Tibial artery (tissue), 4 donors: ENCODE data around the gene ARHGAP25.

ENCODE experiments used
- DNase-seq, 2 donors: peaks; one replicate each; pipeline ENCODE4 v3.0.0-alpha.2; 2019
- H3K27ac ChIP-seq, 2 donors: fragments of 200-600 bp; sonication (generic) in 1 of 2; 1 replicate in 1 of 2; 2 replicates in 1 of 2; pipeline ENCODE4 v1.5.1; 2018 to 2019; ENCODE audit warnings: mild to moderate bottlenecking in 1 of 2
- H3K27me3 ChIP-seq, 2 donors: fragments of 200-600 bp; sonication (generic) in 1 of 2; one replicate each; pipeline versions ENCODE4 v1.5.1 to v1.6.0; 2016 to 2019
- H3K36me3 ChIP-seq, 3 donors: fragments of 200-600 bp; sonication (generic) in 2 of 3; one replicate each; pipeline ENCODE4 v1.5.1; 2016 to 2019; ENCODE audit warnings: mild to moderate bottlenecking in 2 of 3
- H3K4me1 ChIP-seq, 4 donors: fragments of 200-600 bp; sonication (generic) in 2 of 4; 1 replicate in 3 of 4; 2 replicates in 1 of 4; pipeline ENCODE4 v1.5.1; 2016 to 2019
- H3K4me3 ChIP-seq, 2 donors: fragments of 200-600 bp; sonication (generic) in 1 of 2; 1 replicate in 1 of 2; 2 replicates in 1 of 2; pipeline ENCODE4 v1.5.1; 2018 to 2019; ENCODE audit warnings: mild to moderate bottlenecking in 2 of 2
- H3K9me3 ChIP-seq, 3 donors: fragments of 200-600 bp; sonication (generic) in 1 of 3; one replicate each; pipeline ENCODE4 v1.5.1; 2016 to 2019
- intact Hi-C: fragments of 100-400 bp; cut with DNase I; formaldehyde crosslinking; loops from one replicate; pipeline ENCODE4 v1.15.0; 2023; ENCODE audit warnings: low total_unique reads
- TF ChIP-seq, protein P1 (sequence below), 2 experiments: fragments of 200-600 bp in 1 of 2; fragments of 450-650 bp in 1 of 2; IDR thresholded peaks; one replicate each; pipeline ENCODE4 v1.5.1; 2017 to 2019; ENCODE audit warnings: antibody characterized with exemption in 2 of 2, mild to moderate bottlenecking in 1 of 2, moderate library complexity in 1 of 2

ARHGAP25 gene

DNA sequence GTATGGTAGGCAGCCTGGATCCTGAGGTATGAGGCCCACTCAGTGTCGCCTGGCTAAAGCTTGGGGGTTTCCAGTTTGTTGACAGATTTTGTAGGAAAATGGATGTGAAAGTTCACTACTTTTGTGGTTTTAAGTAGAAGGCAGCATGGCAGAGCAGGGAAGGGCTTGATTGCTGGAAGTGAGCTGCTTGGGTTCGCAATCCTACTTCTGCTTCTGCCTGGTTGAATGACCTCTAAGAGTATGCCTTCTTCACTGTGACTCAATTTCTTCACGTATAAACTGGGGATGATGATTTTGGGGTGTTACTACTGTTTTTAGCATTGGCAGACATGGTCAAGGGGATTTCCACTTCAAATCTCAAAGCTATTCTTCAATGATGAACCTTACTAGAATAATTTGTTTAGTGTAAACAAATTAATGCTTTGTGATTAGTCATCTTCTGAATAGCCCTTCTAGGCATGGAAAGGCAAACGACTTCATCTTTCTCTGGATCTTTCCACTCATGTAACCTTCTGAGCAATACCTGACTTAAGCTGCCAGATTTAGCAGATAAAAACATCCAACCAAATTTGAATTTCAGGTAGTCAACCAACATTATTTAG is 123.3 kb downstream of the ARHGAP25 start:
- H3K27ac ChIP-seq = no peak overlapping the region
- peaks cover 0 to 11% of the 10 kb centered on the region in 2 donors for H3K27me3 ChIP-seq
- DNase-seq = no peak
- no peak overlapping the region for H3K4me3 ChIP-seq
- TF ChIP-seq, protein P1, sequence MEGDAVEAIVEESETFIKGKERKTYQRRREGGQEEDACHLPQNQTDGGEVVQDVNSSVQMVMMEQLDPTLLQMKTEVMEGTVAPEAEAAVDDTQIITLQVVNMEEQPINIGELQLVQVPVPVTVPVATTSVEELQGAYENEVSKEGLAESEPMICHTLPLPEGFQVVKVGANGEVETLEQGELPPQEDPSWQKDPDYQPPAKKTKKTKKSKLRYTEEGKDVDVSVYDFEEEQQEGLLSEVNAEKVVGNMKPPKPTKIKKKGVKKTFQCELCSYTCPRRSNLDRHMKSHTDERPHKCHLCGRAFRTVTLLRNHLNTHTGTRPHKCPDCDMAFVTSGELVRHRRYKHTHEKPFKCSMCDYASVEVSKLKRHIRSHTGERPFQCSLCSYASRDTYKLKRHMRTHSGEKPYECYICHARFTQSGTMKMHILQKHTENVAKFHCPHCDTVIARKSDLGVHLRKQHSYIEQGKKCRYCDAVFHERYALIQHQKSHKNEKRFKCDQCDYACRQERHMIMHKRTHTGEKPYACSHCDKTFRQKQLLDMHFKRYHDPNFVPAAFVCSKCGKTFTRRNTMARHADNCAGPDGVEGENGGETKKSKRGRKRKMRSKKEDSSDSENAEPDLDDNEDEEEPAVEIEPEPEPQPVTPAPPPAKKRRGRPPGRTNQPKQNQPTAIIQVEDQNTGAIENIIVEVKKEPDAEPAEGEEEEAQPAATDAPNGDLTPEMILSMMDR (IDR thresholded peaks at IDR 0.05) = no peak
- no peaks in the 10 kb centered on the region for H3K4me1 ChIP-seq
- H3K36me3 ChIP-seq = no peaks in the 10 kb centered on the region
- H3K9me3 ChIP-seq = no peaks in the 10 kb centered on the region
- intact Hi-C loops = no loop called here

DNA sequence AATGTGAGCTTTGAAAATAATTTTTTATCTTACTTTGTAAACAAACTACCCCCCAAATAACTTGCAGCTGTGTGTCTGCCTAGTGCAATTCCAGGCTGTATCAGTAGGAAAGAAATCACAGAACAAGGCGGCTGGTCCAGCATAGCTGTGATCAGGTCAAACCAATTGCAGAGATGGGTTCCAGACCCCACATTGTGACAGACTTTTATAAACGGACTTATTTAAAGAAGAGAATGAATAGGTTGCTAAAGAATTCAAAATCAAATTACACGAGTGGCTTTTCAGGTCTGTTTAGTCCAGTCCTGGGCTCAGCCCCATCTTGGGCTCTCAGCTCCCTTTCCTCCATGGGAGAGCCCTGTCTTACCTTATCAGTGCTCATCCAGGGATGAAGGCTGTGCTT is 125.5 kb downstream of the ARHGAP25 start:
- H3K36me3 ChIP-seq = no peaks in the 10 kb centered on the region
- DNase-seq = no peak
- intact Hi-C loops = no loop called here
- peaks cover 0 to 11% of the 10 kb centered on the region in 2 donors for H3K27me3 ChIP-seq
- TF ChIP-seq, protein P1 (IDR thresholded peaks at IDR 0.05) = no peak
- no peak overlapping the region for H3K27ac ChIP-seq
- H3K4me3 ChIP-seq = no peak overlapping the region
- H3K9me3 ChIP-seq = no peaks in the 10 kb centered on the region
- no peaks in the 10 kb centered on the region for H3K4me1 ChIP-seq

DNA sequence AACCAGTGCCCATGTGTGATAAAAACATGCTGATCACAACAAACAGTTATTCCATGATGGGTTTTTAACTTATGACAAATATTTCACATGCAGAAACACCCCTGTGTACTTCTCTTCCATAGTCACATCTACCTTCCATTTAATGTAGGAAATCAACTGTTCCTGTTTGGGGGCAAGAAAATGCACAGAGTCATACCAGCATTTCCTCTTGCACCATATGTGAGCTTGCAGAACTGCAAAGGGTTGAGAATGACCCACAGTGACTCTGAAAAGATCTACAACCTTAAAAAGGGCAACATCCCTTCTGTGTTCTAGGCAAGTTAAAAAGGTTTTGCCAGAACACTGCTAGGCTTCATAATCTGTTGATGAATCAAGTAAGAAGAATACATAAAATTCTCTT is 126.7 kb downstream of the ARHGAP25 start:
- H3K27me3 ChIP-seq = peaks cover 0 to 11% of the 10 kb centered on the region in 2 donors
- H3K9me3 ChIP-seq = no peaks in the 10 kb centered on the region
- no peak overlapping the region for H3K27ac ChIP-seq
- H3K36me3 ChIP-seq = no peaks in the 10 kb centered on the region
- TF ChIP-seq, protein P1 (IDR thresholded peaks at IDR 0.05) = no peak
- intact Hi-C loops = no loop called here
- DNase-seq = no peak
- no peaks in the 10 kb centered on the region for H3K4me1 ChIP-seq
- H3K4me3 ChIP-seq = no peak overlapping the region

DNA sequence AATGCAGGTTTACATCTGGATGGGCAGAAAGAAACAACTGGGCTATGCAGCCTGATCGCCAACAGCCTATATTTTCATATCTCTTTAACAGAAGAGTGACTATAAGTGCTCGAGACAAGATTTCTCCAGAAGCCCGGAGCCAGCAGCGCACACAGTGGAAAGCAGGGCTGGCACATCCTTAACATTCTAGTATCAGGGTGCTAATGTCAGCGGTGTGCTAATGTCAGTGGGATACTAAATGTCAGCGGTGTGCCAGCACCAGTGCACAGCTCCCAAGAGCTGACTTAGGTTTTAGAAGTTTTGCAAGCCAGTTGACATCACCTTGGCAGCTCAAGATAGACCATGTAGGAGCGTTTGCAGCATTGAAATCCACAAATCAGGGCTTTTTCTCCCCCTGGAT is 128.3 kb downstream of the ARHGAP25 start:
- Histone ChIP-seq H3K27ac (no peak overlapping the region), H3K27me3 (peaks cover 0 to 4% of the 10 kb centered on the region in 2 donors), H3K9me3 (no peaks in the 10 kb centered on the region), H3K4me3 (no peak overlapping the region), H3K36me3 (no peaks in the 10 kb centered on the region), H3K4me1 (no peaks in the 10 kb centered on the region)
- TF ChIP-seq, protein P1 (IDR thresholded peaks at IDR 0.05) = no peak
- no peak for DNase-seq
- intact Hi-C loops = no loop called here

DNA sequence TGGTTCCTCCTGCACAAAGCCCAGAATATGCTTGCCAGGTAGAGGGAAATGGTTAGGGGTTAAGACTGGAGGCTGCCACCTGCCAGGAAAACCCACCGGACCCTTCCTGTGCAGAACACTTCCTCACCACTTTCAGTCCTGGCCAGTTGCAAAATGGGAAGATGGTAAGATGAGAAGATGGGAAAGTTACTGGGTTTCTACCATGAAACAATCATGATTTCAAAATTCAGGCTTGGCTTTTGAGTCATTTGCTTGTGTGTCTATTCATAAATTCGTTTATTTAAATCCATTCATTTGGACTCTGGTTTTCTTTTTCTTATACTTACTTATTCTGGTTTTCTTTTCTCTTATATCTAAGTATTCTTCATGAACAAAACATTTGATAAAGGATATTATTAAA is 129.4 kb downstream of the ARHGAP25 start:
- H3K9me3 ChIP-seq = no peaks in the 10 kb centered on the region
- no peak for DNase-seq
- no peak overlapping the region for H3K27ac ChIP-seq
- TF ChIP-seq, protein P1 (IDR thresholded peaks at IDR 0.05) = no peak
- intact Hi-C loops = no loop called here
- no peaks in the 10 kb centered on the region for H3K36me3 ChIP-seq
- peaks cover 0 to 4% of the 10 kb centered on the region in 2 donors for H3K27me3 ChIP-seq
- H3K4me3 ChIP-seq = no peak overlapping the region
- no peaks in the 10 kb centered on the region for H3K4me1 ChIP-seq

DNA sequence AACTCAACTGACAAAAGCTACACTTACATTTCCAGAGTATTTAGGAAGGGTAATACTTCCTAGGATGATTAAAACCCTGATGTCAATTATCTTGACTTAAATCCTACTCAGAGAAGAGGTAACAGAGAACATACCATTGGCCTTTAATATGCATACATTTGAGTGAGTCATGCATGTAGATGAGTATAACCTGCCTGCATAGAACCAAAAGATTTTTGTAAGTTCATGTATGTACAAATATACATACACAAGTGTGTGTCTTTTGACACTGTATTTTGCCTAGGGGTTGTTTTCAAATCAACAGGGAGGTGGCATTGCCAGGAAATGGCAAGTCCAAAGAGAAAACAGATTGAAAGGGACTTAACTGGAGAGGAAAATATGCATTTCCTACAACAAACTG is 130.5 kb downstream of the ARHGAP25 start:
- Histone ChIP-seq H3K4me1 (no peaks in the 10 kb centered on the region), H3K9me3 (no peaks in the 10 kb centered on the region), H3K27ac (no peak overlapping the region), H3K4me3 (no peak overlapping the region), H3K27me3 (peaks cover 0 to 3% of the 10 kb centered on the region in 2 donors), H3K36me3 (no peaks in the 10 kb centered on the region)
- no peak for DNase-seq
- TF ChIP-seq, protein P1 (IDR thresholded peaks at IDR 0.05) = no peak
- intact Hi-C loops = no loop called here
